Hippocampal formation (tissue), 2 donors: ENCODE measurements around the gene ARHGAP1.

Experiments used
- DNase-seq, 2 donors: peaks; one replicate each; lab custom pipeline; 2025; lab: John Stamatoyannopoulos, UW

Gene ARHGAP1

GRCh38 chr11:46640036-46640788 is 60.2 kb downstream of the ARHGAP1 start:
- DNase-seq = no peak

DNA sequence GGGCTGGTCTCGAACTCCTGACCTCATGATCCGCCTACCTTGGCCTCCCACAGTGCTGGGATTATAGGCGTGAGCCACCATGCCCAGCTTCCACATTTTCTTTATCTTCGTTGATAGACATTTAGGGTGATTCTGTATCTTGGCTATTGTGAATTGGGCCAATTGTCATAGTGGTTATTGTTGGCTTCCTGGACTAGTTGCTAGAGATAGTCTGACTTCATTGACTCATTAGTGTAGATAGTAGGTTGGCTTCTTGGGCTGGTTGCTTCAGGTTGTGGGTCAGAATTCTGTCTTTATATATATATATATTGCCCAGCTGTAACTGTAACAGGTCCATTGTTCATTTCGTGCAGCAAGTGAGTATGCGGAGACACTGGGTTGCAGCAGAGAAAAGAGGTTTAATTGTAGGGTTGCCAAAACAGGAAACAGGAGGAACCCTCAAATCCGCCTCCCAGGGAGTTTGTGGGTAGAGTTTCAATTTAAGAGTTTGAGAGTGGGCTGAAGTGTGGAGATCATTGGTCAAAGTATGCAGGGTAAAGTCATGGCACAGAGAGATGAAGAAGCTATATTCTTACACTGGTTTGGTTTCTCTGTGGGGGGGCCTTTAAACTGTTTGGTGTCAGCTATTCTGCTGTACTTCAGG is 61.1 kb downstream of the ARHGAP1 start:
- DNase-seq = no peak

DNA sequence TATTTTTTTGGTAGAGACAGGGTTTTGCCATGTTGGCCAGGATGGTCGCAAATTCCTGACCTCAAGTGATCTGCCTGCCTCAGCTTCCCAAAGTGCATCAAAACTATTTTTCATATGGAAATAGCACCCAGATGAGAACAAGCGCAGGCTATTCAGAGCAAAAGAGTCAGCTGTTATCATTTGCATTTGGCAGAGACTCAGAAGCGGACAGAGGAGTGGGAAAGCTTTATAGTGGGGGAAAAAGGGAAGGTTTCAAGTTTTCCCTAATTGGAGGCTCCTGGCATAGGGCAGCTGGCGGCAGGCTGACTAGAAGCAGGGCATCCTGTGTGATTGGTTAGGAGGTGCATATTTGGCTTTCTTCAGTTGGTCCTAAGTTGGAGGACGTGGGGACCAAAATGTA is 62.9 kb downstream of the ARHGAP1 start:
- peak; percentile 20 to 57 for DNase-seq

DNA sequence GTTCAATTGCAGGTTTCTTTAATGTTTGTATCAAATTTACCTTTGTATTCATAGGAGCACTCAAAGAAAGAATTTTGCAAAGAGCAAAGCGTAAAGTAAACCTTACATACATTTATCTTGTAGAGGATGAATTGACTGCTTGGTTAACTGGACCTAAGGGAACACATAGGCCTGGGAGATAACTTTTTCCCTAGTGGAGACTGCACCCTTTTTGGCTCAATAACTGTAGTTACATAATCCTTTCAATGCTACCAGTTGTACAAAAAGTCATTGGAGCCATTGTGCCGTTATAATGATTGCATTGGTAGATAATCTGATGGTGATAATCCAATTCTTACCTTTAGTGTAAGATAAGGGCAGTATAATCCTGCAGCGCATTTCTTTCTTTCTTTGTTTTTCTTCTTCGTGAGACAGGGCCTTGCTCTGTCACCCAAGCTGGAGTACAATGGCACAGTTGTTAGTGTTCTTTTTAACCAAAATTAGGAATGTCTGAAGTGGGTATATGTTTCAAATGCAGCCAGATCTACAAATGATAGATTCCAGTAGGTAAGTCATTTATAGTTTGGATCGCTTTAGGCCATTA is 64.8 kb downstream of the ARHGAP1 start:
- DNase-seq = no peak

- no peak for DNase-seq
These were observed 66.9 kb downstream of the ARHGAP1 start for GRCh38 chr11:46633291-46634217.

- no peak for DNase-seq
These were observed 67.9 kb downstream of the ARHGAP1 start for GRCh38 chr11:46632502-46632901.

DNA sequence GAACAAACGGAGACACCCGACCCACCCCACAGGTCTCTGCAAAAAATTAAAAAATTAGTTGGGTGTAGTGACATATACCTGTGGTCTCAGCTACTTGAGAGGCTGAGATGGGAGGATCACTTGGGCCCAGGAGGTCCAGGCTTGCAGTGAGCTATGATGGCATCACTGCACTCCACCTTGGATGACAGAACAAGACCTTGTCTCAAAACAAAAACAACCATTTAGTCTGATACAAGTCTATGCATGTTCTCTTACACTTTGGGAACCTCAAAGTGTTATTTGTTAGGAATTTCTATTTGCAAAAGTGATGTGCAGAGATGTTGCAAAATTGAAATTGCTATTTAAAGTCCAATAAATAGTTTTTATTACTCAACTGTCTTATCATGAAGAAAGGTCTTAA is 68.7 kb downstream of the ARHGAP1 start:
- no peak for DNase-seq

DNA sequence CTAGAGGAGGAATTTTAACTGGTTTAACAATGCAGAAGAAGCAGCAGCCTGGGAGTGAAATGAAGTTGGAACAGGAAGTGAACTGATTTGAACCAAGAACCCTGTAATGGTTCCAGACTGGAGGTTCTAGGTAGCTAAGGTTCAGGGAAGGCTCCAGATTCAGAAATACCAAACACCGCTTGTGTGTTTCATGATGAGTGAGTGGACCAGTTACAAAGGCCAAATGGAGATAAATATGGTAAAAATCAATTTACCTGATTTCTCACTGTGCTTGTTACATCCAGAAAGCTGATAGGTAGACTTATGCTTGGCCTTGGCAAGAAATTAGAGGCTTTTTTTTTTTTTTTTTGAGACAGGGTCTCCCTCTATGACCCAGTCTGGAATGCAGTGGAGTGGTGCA is 70.2 kb downstream of the ARHGAP1 start:
- no peak for DNase-seq

- no peak for DNase-seq
These were observed 71.5 kb downstream of the ARHGAP1 start for GRCh38 chr11:46628961-46629360.
